Keratinocyte (primary cell): Measurements from ENCODE around the gene CIT. TPM values are rescaled to one million over a fixed set of nuclear protein-coding genes. Genes with fewer than 3 reads are reported as not detected.

Experiments
- DNase-seq: peaks from one replicate; pipeline ENCODE4 v3.0.0-alpha.2; 2011; ENCODE audit warnings: low read depth, missing footprints, low spot score
- FAIRE-seq: peaks from 2 replicates; lab custom pipeline; 2011; peaks lifted over from hg19 to GRCh38; lab: Jason Lieb, UNC
- H2AFZ ChIP-seq: 2 replicates; pipeline ENCODE4 v1.6.0; 2012; ENCODE audit warnings: low read length, control low read depth, inconsistent platforms; ENCODE audit not compliant: control insufficient read depth
- H3K27ac ChIP-seq: 2 replicates; pipeline ENCODE4 v1.5.1; 2011; ENCODE audit warnings: low read length; ENCODE audit not compliant: control insufficient read depth, insufficient read depth
- H3K27me3 ChIP-seq: 3 replicates; pipeline ENCODE4 v1.6.0; 2011; ENCODE audit warnings: low read length; ENCODE audit not compliant: control insufficient read depth, insufficient read depth; ENCODE audit errors: extremely low read depth
- H3K36me3 ChIP-seq, 2 experiments: 2 replicates in 1 of 2; 3 replicates in 1 of 2; pipeline ENCODE4 v1.5.1; 2011; ENCODE audit warnings: low read length in 2 of 2, mild to moderate bottlenecking in 1 of 2; ENCODE audit not compliant: control insufficient read depth in 2 of 2, insufficient read depth in 2 of 2; ENCODE audit errors: extremely low read depth in 1 of 2
- H3K4me1 ChIP-seq: 3 replicates; pipeline ENCODE4 v1.5.1; 2011; ENCODE audit warnings: low read length; ENCODE audit not compliant: control insufficient read depth, insufficient read depth; ENCODE audit errors: extremely low read depth
- H3K4me2 ChIP-seq: 3 replicates; pipeline ENCODE4 v1.6.0; 2011; ENCODE audit warnings: low read depth, low read length; ENCODE audit not compliant: control insufficient read depth, insufficient read depth; ENCODE audit errors: extremely low read depth
- H3K4me3 ChIP-seq, 3 experiments: fragments of 200-600 bp in 1 of 3; sonication (generic) in 1 of 3; 2 replicates in 2 of 3; 3 replicates in 1 of 3; pipeline ENCODE4 v1.5.1; 2011 to 2016; ENCODE audit warnings: low read length in 3 of 3, mild to moderate bottlenecking in 3 of 3, control low read depth in 2 of 3, inconsistent platforms in 1 of 3, low read depth in 1 of 3, mixed read lengths in 1 of 3, mixed run types in 1 of 3, moderate library complexity in 1 of 3; ENCODE audit not compliant: control insufficient read depth in 2 of 3, insufficient read depth in 2 of 3; ENCODE audit errors: extremely low read depth in 1 of 3
- H3K79me2 ChIP-seq: 2 replicates; pipeline ENCODE4 v1.6.0; 2012; ENCODE audit warnings: low read length; ENCODE audit not compliant: control insufficient read depth, insufficient read depth
- H3K9ac ChIP-seq: 3 replicates; pipeline ENCODE4 v1.6.0; 2011; ENCODE audit warnings: low read length; ENCODE audit not compliant: control insufficient read depth, insufficient read depth; ENCODE audit errors: extremely low read depth
- H3K9me1 ChIP-seq: 3 replicates; pipeline ENCODE4 v1.6.0; 2011; ENCODE audit warnings: low read length; ENCODE audit not compliant: control insufficient read depth, insufficient read depth; ENCODE audit errors: extremely low read depth
- H3K9me3 ChIP-seq: 2 replicates; pipeline ENCODE4 v1.5.1; 2012; ENCODE audit warnings: low read depth, low read length; ENCODE audit not compliant: control insufficient read depth
- H4K20me1 ChIP-seq: 3 replicates; pipeline ENCODE4 v1.6.0; 2011; ENCODE audit warnings: low read length; ENCODE audit not compliant: control insufficient read depth, insufficient read depth; ENCODE audit errors: extremely low read depth
- CTCF ChIP-seq, 3 experiments: IDR thresholded peaks in 1 of 3; conservative IDR thresholded peaks in 1 of 3; optimal IDR thresholded peaks in 1 of 3; 2 replicates in 2 of 3; 3 replicates in 1 of 3; pipeline versions ENCODE3 to v1.5.1; 2011; ENCODE audit warnings: low read length in 3 of 3, mild to moderate bottlenecking in 3 of 3, moderate library complexity in 2 of 3, control low read depth in 1 of 3, inconsistent platforms in 1 of 3; ENCODE audit not compliant: insufficient read depth in 2 of 3; ENCODE audit errors: extremely low read depth in 1 of 3
- EZH2 ChIP-seq: IDR thresholded peaks from one replicate; pipeline ENCODE4 v1.6.1; 2012; ENCODE audit warnings: inconsistent platforms, mild to moderate bottlenecking, low read length, moderate library complexity
- dilution Hi-C: fragments of 300-500 bp; cut with MboI; formaldehyde crosslinking; loops from one replicate; pipeline ENCODE4 v1.7.0; 2020; ENCODE audit warnings: low sequenced_read_pairs; ENCODE audit not compliant: extremely low pct_ligation_motif_present
- polyA plus RNA-seq, 5 experiments: library from polyadenylated mRNA; depleted of rRNA in 3 of 5; stranded (reverse) in 3 of 5; stranded (forward) in 1 of 5; unstranded in 1 of 5; fragments of >200 nt; gene quantifications; 1 replicate in 1 of 5; 2 replicates in 3 of 5; 3 replicates in 1 of 5; pipeline versions ENCODE4 v1.2.1 to v1.2.3, GENCODE V29; 2011 to 2012; ENCODE audit warnings: missing spikeins in 2 of 5, low read depth in 1 of 5, low replicate concordance in 1 of 5

The CIT gene
- polyA plus RNA-seq, 1 donor (not counting 4 experiments of a cell fraction or from before 2014, with no cell fraction given): 6.2 TPM

- peaks cover 13% of the 10 kb centered on the region for H3K4me1 ChIP-seq
- no peaks in the 10 kb centered on the region for H3K27me3 ChIP-seq
- H3K36me3 ChIP-seq: peaks cover 2 to 38% of the 10 kb centered on the region in 2 experiments
- H3K9ac ChIP-seq: no peak overlapping the region
- no peak overlapping the region for H3K4me3 ChIP-seq
- H3K4me2 ChIP-seq: no peak overlapping the region
- H3K79me2 ChIP-seq: no peaks in the 10 kb centered on the region
- DNase-seq: no peak
- H3K9me1 ChIP-seq: no peaks in the 10 kb centered on the region
- FAIRE-seq: no peak
- TF ChIP-seq CTCF (optimal IDR thresholded peaks at IDR 0.05 in 1 of 3, IDR thresholded peaks at IDR 0.05 in 1 of 3, conservative IDR thresholded peaks at IDR 0.05 in 1 of 3; ENCODE audit: extremely low read depth in 1 of 3, insufficient read depth in 2 of 3, low read length in 3 of 3) (no peak), EZH2 (no peak)
- dilution Hi-C loops: no loop called here
- H3K9me3 ChIP-seq: no peaks in the 10 kb centered on the region
- no peak overlapping the region for H2AFZ ChIP-seq
- H4K20me1 ChIP-seq: no peaks in the 10 kb centered on the region
- no peak overlapping the region for H3K27ac ChIP-seq
These were observed 165.4 kb downstream of the CIT start for GRCh38 chr12:119711693-119712092.

- no peak for FAIRE-seq
- no peaks in the 10 kb centered on the region for H3K9me1 ChIP-seq
These were observed 166.1 kb downstream of the CIT start for GRCh38 chr12:119710965-119711551.

More at GRCh38 chr12:119710965-119711551, 166.1 kb downstream of the CIT start:
- Histone ChIP-seq H3K4me1 (peaks cover 7% of the 10 kb centered on the region), H3K4me2 (no peak overlapping the region), H3K9me3 (no peaks in the 10 kb centered on the region), H4K20me1 (no peaks in the 10 kb centered on the region), H2AFZ (no peak overlapping the region), H3K4me3 (no peak overlapping the region), H3K27me3 (no peaks in the 10 kb centered on the region), H3K36me3 (peaks cover 2 to 38% of the 10 kb centered on the region in 2 experiments), H3K27ac (no peak overlapping the region), H3K79me2 (no peaks in the 10 kb centered on the region), H3K9ac (no peak overlapping the region)
- no peak for TF ChIP-seq CTCF (optimal IDR thresholded peaks at IDR 0.05 in 1 of 3, IDR thresholded peaks at IDR 0.05 in 1 of 3, conservative IDR thresholded peaks at IDR 0.05 in 1 of 3; ENCODE audit: extremely low read depth in 1 of 3, insufficient read depth in 2 of 3, low read length in 3 of 3)
- no peak for TF ChIP-seq EZH2
- dilution Hi-C loops: no loop called here
- DNase-seq: no peak
